T-cell (primary cell): ENCODE results near the gene PLEKHA4. TPM values are rescaled to one million over a fixed set of nuclear protein-coding genes. Genes with fewer than 3 reads are reported as not detected.

Experiments used
- ATAC-seq, 4 experiments: fragments of 200-7000 bp in 3 of 4; fragments of 150-1000 bp in 1 of 4; cut with Tn5 transposase; replicated peaks in 1 of 4; 1 replicate in 3 of 4; 2 replicates in 1 of 4; pipeline ENCODE4 v1.10.0; 2021; ENCODE audit warnings: moderate library complexity in 3 of 4, mild to moderate bottlenecking in 2 of 4, moderate number of reproducible peaks in 1 of 4
- CTCF ChIA-PET, 2 donors: fragments of 300-600 bp; sonication (Branson Sonifier 250); formaldehyde crosslinking; loops; one replicate each; lab custom pipeline; 2022; ENCODE audit warnings: antibody characterized with exemption in 2 of 2; lab: Charles Lee
- POLR2A ChIA-PET, 2 donors: fragments of 300-600 bp; sonication (Branson Sonifier 250); formaldehyde crosslinking; loops; one replicate each; lab custom pipeline; 2022; ENCODE audit warnings: antibody characterized with exemption in 2 of 2; lab: Charles Lee
- DNase-seq, 35 experiments: peaks; one replicate each; pipeline versions ENCODE4 v3.0.0 to v3.0.0-alpha.2; 2013 to 2023
- H3K27ac ChIP-seq: one replicate; pipeline ENCODE4 v1.5.1; 2013; ENCODE audit warnings: low read length
- H3K27me3 ChIP-seq, 2 experiments: replicated peaks in 1 of 2; 1 replicate in 1 of 2; 2 replicates in 1 of 2; pipeline versions ENCODE4 v1.6.1 to v1.7.0; 2013; ENCODE audit warnings: low read length in 1 of 2, mixed read lengths in 1 of 2; ENCODE audit not compliant: control insufficient read depth in 2 of 2, insufficient read depth in 2 of 2; ENCODE audit errors: extremely low read depth in 1 of 2
- H3K36me3 ChIP-seq, 2 donors: 1 replicate in 1 of 2; 2 replicates in 1 of 2; pipeline versions ENCODE4 v1.6.1 to v1.7.0; 2013; ENCODE audit warnings: low read length in 1 of 2; ENCODE audit not compliant: control insufficient read depth in 2 of 2, insufficient read depth in 1 of 2; ENCODE audit errors: extremely low read depth in 1 of 2
- H3K4me1 ChIP-seq, 2 experiments: 1 replicate in 1 of 2; 2 replicates in 1 of 2; pipeline versions ENCODE4 v1.6.1 to v1.7.0; 2013; ENCODE audit warnings: low read length in 2 of 2, mixed read lengths in 1 of 2; ENCODE audit not compliant: insufficient read depth in 2 of 2, control insufficient read depth in 1 of 2; ENCODE audit errors: extremely low read depth in 1 of 2
- H3K4me3 ChIP-seq, 2 donors: 1 replicate in 1 of 2; 2 replicates in 1 of 2; pipeline versions ENCODE4 v1.5.1 to v1.7.0; 2013; ENCODE audit warnings: mild to moderate bottlenecking in 2 of 2, low read length in 1 of 2, moderate library complexity in 1 of 2; ENCODE audit not compliant: control insufficient read depth in 1 of 2; ENCODE audit errors: extremely low read depth in 1 of 2
- H3K9me3 ChIP-seq: 2 replicates; pipeline ENCODE4 v1.7.0; 2013
- H3K27ac Mint-ChIP-seq, 2 donors: one replicate each; pipeline ENCODE4 v1.8.0; 2020 to 2021; ENCODE audit warnings: mild to moderate bottlenecking in 2 of 2, mixed read lengths in 2 of 2
- H3K27me3 Mint-ChIP-seq, 2 donors: one replicate each; pipeline ENCODE4 v1.8.0; 2021 to 2022; ENCODE audit warnings: mixed read lengths in 2 of 2
- H3K36me3 Mint-ChIP-seq: one replicate; pipeline ENCODE4 v1.8.0; 2021; ENCODE audit warnings: mixed read lengths
- H3K4me1 Mint-ChIP-seq, 3 donors: one replicate each; pipeline ENCODE4 v1.8.0; 2020 to 2022; ENCODE audit warnings: mixed read lengths in 3 of 3, mild to moderate bottlenecking in 1 of 3
- H3K4me3 Mint-ChIP-seq, 3 donors: one replicate each; pipeline ENCODE4 v1.8.0; 2020 to 2022; ENCODE audit warnings: mild to moderate bottlenecking in 3 of 3, mixed read lengths in 3 of 3, moderate library complexity in 3 of 3
- H3K9me3 Mint-ChIP-seq, 3 donors: one replicate each; pipeline ENCODE4 v1.8.0; 2020 to 2022; ENCODE audit warnings: mixed read lengths in 3 of 3
- WGBS: methylation state at CpG from one replicate; pipeline ENCODE4 v1.1.5; 2013; ENCODE audit warnings: missing lambda C conversion rate; ENCODE audit not compliant: insufficient coverage; 5-methylcytosine and 5-hydroxymethylcytosine counted together
- total RNA-seq, 35 experiments: library from RNA in 6 of 35; stranded (reverse) in 6 of 35; fragments of 120-200 nt in 1 of 35; gene quantifications; one replicate each; pipeline versions ENCODE4 v1.2.1 to v1.2.4 and lab custom pipeline; 2013 to 2026

Gene PLEKHA4
- total RNA-seq, 5 donors from 2014 or later (not counting 1 experiment from before 2014, with no cell fraction given), result 2.7 to 11.8 (median 5.2) TPM

DNA sequence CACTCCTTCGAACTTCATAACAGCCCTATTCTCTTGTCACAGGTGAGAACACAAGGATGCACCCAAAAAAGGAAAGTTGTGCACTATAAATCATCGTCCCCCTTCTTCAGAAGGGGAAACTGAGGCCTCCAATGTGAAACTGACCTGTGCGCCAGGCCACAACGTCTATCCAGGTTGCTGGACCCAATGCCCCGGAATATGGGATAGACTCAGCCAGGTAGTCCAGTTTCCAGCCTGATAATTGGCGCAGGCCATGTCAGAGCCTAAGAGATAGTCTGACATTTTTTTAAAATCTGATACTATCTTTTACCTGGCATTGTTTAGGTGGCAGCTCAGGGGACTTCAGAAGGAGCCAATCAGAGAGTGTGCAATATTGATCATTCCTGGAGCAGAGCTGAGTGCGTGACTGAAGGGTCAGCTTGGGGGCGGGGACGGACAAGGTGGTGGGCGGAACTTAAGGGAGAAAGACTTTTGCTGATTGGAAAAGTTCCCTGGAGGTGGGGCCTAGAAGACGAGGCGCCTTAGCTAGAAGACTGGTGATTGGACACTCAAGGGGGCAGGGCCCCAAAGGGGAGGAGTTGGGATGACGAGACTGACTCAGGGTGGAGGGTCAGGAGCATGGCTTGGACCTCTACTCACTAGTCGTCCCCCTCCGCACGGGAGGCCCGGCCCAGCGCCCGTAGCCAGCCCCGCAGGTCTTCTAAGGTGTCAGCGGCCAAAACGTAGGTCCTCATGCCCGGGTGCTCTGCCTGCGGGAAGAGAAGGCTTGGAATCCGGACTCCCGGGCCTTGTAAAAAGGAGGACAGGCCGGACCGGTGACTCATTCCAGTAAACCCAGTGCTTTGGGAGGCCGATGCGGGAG lies 8.5 kb downstream of the PLEKHA4 start:
- CTCF ChIA-PET, result no interaction called here
- Histone ChIP-seq H3K36me3 (no peaks in the 10 kb centered on the region), H3K4me1 (peaks cover 2 to 14% of the 10 kb centered on the region in 2 experiments), H3K27me3 (no peaks in the 10 kb centered on the region), H3K27ac (no peak overlapping the region), H3K4me3 (peak overlapping the region; percentile 46 to 48), H3K9me3 (no peaks in the 10 kb centered on the region)
- DNase-seq (no peak), ATAC-seq (no peak)
- no peaks in the 10 kb centered on the region for H3K36me3 Mint-ChIP-seq
- H3K27ac Mint-ChIP-seq, result no peak overlapping the region
- H3K4me1 Mint-ChIP-seq, result peaks cover 3 to 6% (median 6%) of the 10 kb centered on the region in 3 donors
- no peaks in the 10 kb centered on the region for H3K27me3 Mint-ChIP-seq
- no peaks in the 10 kb centered on the region for H3K9me3 Mint-ChIP-seq
- peak overlapping the region in 2 of 3 donors; percentile 83 to 87 for H3K4me3 Mint-ChIP-seq
- POLR2A ChIA-PET, result no interaction called here
- 83% methylated on average over 25 of the region's 30 CpGs for WGBS

DNA sequence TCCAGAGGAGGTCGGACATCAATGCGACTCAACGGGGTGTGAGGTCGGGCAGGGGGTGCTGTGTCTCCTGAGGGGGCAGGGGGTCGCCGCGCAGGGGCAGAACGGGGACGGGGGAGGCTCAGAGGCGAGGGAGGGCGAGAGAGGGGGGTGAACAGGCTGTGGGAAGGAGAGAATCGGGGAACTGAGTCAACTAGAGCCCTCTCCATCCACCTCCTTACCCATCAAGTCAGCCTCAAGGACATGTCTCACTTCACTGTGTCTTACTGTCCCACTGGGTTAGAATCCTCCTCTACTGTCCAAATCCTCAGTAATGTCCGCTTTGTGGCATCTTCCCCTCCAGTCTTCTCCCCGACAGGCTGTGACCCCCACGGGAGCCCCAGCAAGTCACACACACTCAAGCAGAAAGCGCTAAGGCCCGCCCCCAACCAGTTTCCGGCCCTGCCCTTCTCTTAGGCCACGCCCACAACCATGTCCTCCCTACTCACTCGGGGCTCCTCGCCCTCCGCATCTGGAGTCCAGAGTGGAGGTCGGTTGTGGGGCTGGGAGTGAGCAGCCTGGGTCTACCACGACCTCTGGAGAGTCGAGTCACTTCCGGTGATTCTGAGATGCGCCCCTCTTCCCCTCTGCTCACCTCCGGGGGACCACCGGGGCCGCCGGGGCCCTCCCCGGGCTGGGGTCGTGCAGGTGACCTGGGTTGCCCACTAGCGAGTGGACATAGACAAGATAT lies 9.3 kb downstream of the PLEKHA4 start:
- Mint-ChIP-seq H3K4me1 (peaks cover 3 to 6% (median 6%) of the 10 kb centered on the region in 3 donors), H3K27me3 (no peaks in the 10 kb centered on the region), H3K9me3 (no peaks in the 10 kb centered on the region), H3K36me3 (no peaks in the 10 kb centered on the region), H3K4me3 (peak overlapping the region; percentile 81 to 87 (median 83)), H3K27ac (peak overlapping the region in 1 of 2 donors; percentile 62)
- DNase-seq, result peak; percentile 49 to 86 (median 74)
- ChIA-PET CTCF (interaction anchor here in 1 of 2 donors (0.7 kb wide), 1 partner anchor 856 kb away, joined by 4 read pairs; no protein-coding TSS in a partner anchor), POLR2A (no interaction called here)
- no peaks in the 10 kb centered on the region for H3K36me3 ChIP-seq
- H3K4me1 ChIP-seq, result peaks cover 2 to 14% of the 10 kb centered on the region in 2 experiments
- no peaks in the 10 kb centered on the region for H3K27me3 ChIP-seq
- WGBS, result 52% methylated on average over 10 of the region's 34 CpGs
- H3K27ac ChIP-seq, result no peak overlapping the region
- ATAC-seq, result peak; percentile 82 to 92 (median 89)
- H3K4me3 ChIP-seq, result peak overlapping the region; percentile 46 to 54
- no peaks in the 10 kb centered on the region for H3K9me3 ChIP-seq

DNA sequence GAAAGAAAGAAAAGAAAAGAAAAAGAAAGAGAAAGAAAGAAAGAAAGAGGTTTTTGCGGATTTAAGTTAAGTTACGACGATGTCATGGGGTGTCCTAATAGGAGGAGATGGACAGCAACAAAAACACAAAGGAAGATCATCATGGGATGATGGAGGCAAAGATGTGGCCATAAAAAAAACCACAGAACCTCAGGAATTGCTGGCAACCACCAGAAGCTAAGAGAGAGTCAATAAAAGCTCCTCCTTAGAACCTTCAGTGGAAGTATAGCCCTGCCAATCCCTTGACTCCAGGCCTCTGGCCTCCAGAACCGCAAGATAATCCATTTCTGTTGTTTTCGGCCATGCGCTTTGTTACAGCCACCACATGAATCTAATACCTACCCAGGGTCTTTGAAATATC lies 11.5 kb downstream of the PLEKHA4 start:
- Histone ChIP-seq H3K36me3 (no peaks in the 10 kb centered on the region), H3K4me1 (peaks cover 2 to 14% of the 10 kb centered on the region in 2 experiments), H3K4me3 (no peak overlapping the region), H3K27me3 (no peaks in the 10 kb centered on the region), H3K9me3 (no peaks in the 10 kb centered on the region), H3K27ac (no peak overlapping the region)
- Mint-ChIP-seq H3K27ac (no peak overlapping the region), H3K4me3 (no peak overlapping the region), H3K27me3 (no peaks in the 10 kb centered on the region), H3K9me3 (no peaks in the 10 kb centered on the region), H3K4me1 (peaks cover 3 to 6% (median 6%) of the 10 kb centered on the region in 3 donors), H3K36me3 (no peaks in the 10 kb centered on the region)
- DNase-seq (no peak), ATAC-seq (no peak)
- WGBS, result 90% methylated on average over 2 of the region's 6 CpGs
- ChIA-PET CTCF (interaction anchor here in 1 of 2 donors (0.7 to 0.8 kb wide), 2 partner anchors 15 to 210 kb away, joined by 5 read pairs; no protein-coding TSS in a partner anchor), POLR2A (no interaction called here)

- POLR2A ChIA-PET, result no interaction called here
Observed at GRCh38 chr19:48854103-48854502, 14.3 kb downstream of the PLEKHA4 start.

DNA sequence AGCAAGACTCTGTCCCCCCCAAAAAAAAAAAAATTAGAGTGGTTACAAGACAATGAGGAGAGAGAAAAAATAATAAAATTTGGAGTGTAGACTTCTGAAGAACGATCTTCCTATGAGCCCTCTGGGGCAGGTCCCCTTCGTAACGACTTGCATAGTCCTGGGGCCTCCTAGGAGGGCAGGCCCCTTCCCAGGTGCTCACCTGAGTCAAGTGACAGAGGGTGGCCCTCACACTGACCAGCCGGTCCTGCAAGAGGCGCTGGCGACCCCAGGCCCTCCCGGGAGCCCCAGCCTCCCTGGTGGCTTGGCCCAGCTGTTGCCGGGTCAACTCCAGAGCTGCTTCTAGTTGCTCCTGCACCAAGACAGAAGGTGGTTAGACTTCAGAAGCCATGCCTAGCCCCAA lies 14.9 kb downstream of the PLEKHA4 start:
- Mint-ChIP-seq H3K9me3 (no peaks in the 10 kb centered on the region), H3K4me3 (no peak overlapping the region), H3K4me1 (peaks cover 0 to under 1% (median 0%) of the 10 kb centered on the region in 3 donors), H3K27me3 (no peaks in the 10 kb centered on the region), H3K27ac (no peak overlapping the region), H3K36me3 (no peaks in the 10 kb centered on the region)
- H3K9me3 ChIP-seq, result no peaks in the 10 kb centered on the region
- POLR2A ChIA-PET, result no interaction called here
- no peak for ATAC-seq
- 87% methylated on average over 8 of the region's 8 CpGs for WGBS
- no peak for DNase-seq
- no peak overlapping the region for H3K4me3 ChIP-seq
- H3K4me1 ChIP-seq, result peaks cover 0 to under 1% of the 10 kb centered on the region in 2 experiments
- CTCF ChIA-PET, result no interaction called here
- no peaks in the 10 kb centered on the region for H3K27me3 ChIP-seq
- H3K36me3 ChIP-seq, result no peaks in the 10 kb centered on the region
- H3K27ac ChIP-seq, result no peak overlapping the region

More at GRCh38 chr19:48854103-48854502, 14.3 kb downstream of the PLEKHA4 start:
- Histone ChIP-seq H3K27me3 (no peaks in the 10 kb centered on the region), H3K9me3 (no peaks in the 10 kb centered on the region), H3K36me3 (no peaks in the 10 kb centered on the region), H3K4me3 (no peak overlapping the region), H3K27ac (no peak overlapping the region), H3K4me1 (peaks cover 2 to 7% of the 10 kb centered on the region in 2 experiments)
- peaks cover 1 to 4% (median 3%) of the 10 kb centered on the region in 3 donors for H3K4me1 Mint-ChIP-seq
- DNase-seq (no peak), ATAC-seq (no peak)
- 100% methylated on average over 1 of the region's 7 CpGs for WGBS
- H3K4me3 Mint-ChIP-seq, result no peak overlapping the region
- H3K36me3 Mint-ChIP-seq, result no peaks in the 10 kb centered on the region
- H3K27ac Mint-ChIP-seq, result no peak overlapping the region
- H3K9me3 Mint-ChIP-seq, result no peaks in the 10 kb centered on the region
- no peaks in the 10 kb centered on the region for H3K27me3 Mint-ChIP-seq
- CTCF ChIA-PET, result interaction anchor here in 1 of 2 donors (0.7 kb wide), 1 partner anchor 128 kb away, joined by 7 read pairs; no protein-coding TSS in a partner anchor

- ChIA-PET POLR2A (interaction anchor here in 1 of 2 donors (0.6 kb wide), 1 partner anchor 124 kb away, joined by 9 read pairs; no protein-coding TSS in a partner anchor), CTCF (no interaction called here)
- Mint-ChIP-seq H3K36me3 (no peaks in the 10 kb centered on the region), H3K27me3 (no peaks in the 10 kb centered on the region), H3K4me3 (no peak overlapping the region), H3K4me1 (no peaks in the 10 kb centered on the region), H3K27ac (no peak overlapping the region), H3K9me3 (no peaks in the 10 kb centered on the region)
- H3K9me3 ChIP-seq, result no peaks in the 10 kb centered on the region
- no peaks in the 10 kb centered on the region for H3K36me3 ChIP-seq
- no peaks in the 10 kb centered on the region for H3K4me1 ChIP-seq
- WGBS, result 100% methylated on average over 1 of the region's 4 CpGs
- no peak overlapping the region for H3K27ac ChIP-seq
- DNase-seq (no peak), ATAC-seq (no peak)
- no peaks in the 10 kb centered on the region for H3K27me3 ChIP-seq
- no peak overlapping the region for H3K4me3 ChIP-seq
Observed at GRCh38 chr19:48852292-48852691, 16.1 kb downstream of the PLEKHA4 start.
